K562 treated with DMSO at 1 percent for 12 hours (cell line): Measurements from ENCODE around the gene GDF3. TPM values are rescaled to one million over a fixed set of nuclear protein-coding genes. Genes with fewer than 3 reads are reported as not detected.

ENCODE experiments used
- total RNA-seq: library from RNA; unstranded; fragments of 300-600 nt; gene quantifications from 2 replicates; pipeline ENCODE4 v1.2.3, GENCODE V29; 2022; ENCODE audit not compliant: insufficient read depth

GDF3 gene
- not detected in 2 replicates for total RNA-seq

GRCh38 chr12:7695566-7696197 is at the start of gene GDF3:
Gene GDF3 (minus strand): TSS chr12:7695775. CDS start chr12:7695728, 47 bp downstream.

GRCh38 chr12:7711133-7711532 is 15.6 kb upstream of the GDF3 start, which contains the start of gene DPPA3:
Gene DPPA3 (plus strand): TSS chr12:7711433. CDS start chr12:7711571, 138 bp downstream.

Other genes with a start within 250 kb of the GDF3 start
- not detected in 2 replicates for gene CD163, start 192.0 kb downstream of the GDF3 start, total RNA-seq
- not detected in 2 replicates for gene APOBEC1, start 29.9 kb downstream of the GDF3 start, total RNA-seq
- gene DPPA3, start 15.7 kb upstream of the GDF3 start, total RNA-seq, result not detected in 2 replicates
- gene CLEC4C, start 51.6 kb upstream of the GDF3 start, total RNA-seq, result not detected in 2 replicates
- not detected in 2 replicates for gene NANOGNB, start 69.4 kb upstream of the GDF3 start, total RNA-seq
- gene NANOG, start 93.6 kb upstream of the GDF3 start, total RNA-seq, result not detected in 2 replicates
- gene SLC2A14, start 177.1 kb upstream of the GDF3 start, total RNA-seq, result 0.52 TPM in 1 of 2 replicates, not detected in the other
- gene SLC2A3, start 240.4 kb upstream of the GDF3 start, total RNA-seq, result 48.6 and 88.3 TPM in 2 replicates